GM18508 (cell line): ENCODE data around the gene HIGD2B.
A peak's percentile ranks its signal among the peaks of the same experiment; 100 is the strongest.
"Not testable (repeated sequence)": the region's sequence is repeated elsewhere in the genome, so short reads cannot be mapped to it uniquely, and the experiment has no call there.

Experiments
- ATAC-seq: cut with Tn5 transposase; IDR thresholded peaks from one replicate; pipeline ENCODE4 v1.9.1; 2021; ENCODE audit warnings: moderate number of reproducible peaks; ENCODE audit not compliant: insufficient read depth, unreplicated experiment

HIGD2B gene

GRCh38 chr15:72682772-72683171, 3.2 kb downstream of the HIGD2B start:
- no peak for ATAC-seq

- ATAC-seq: no peak
Measured at GRCh38 chr15:72680931-72681330, 5.1 kb downstream of the HIGD2B start.

DNA sequence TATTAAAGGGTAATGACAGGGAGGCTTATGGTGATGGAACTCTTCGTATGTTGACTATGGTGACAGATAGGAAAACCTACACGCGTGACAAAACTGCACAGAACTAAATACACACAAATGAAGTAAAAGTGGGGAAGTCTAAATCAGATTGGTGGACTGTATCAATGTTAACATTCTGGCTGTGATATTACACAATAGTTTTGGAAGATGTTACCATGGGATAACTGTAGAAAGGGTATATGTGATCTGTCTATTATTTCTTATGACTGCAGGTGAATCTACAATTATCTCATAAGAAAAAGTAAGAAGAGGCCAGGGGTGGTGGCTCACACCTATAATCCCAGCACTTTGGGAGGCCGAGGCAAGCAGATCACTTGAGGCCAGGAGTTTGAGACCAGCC, 9.1 kb downstream of the HIGD2B start:
- ATAC-seq: no peak

- no peak for ATAC-seq
Measured at GRCh38 chr15:72671525-72671924, 14.5 kb downstream of the HIGD2B start.

DNA sequence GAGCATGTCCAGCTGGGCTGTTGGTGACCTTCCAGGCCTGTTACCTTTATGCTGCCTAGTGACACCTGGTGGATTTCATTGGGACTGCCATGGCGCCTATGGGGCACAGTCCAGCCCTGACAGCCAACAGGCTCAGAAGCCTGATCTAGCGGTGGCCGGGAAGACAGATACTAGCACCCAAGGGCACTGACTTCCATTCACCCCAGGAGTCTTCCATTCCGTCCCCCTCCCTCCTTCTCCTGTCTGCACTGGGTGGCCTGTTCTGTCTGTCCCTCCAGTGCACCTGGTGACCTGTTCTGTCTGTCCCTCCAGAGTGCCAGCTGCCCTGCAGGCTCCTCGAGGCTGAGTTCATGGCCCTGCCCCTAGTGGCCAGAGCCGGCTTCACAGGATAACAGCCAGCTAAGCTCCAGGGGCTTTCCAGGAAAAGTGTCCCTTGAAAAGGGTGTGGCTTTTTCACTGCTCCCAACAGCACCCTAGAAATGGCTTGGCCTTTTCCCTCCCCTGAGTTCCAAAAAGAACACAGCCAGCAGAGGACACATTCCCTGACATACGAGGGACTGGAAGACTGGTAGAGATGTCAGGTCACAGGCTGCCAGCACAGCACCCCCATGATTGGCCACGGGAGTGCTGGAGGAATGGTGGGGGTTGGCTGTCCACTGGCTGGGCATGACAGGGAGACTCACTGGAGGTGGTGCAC, 15.2 kb downstream of the HIGD2B start:
- ATAC-seq: peak; percentile 45

GRCh38 chr15:72669803-72670202, 16.2 kb downstream of the HIGD2B start:
- not testable (repeated sequence) for ATAC-seq

DNA sequence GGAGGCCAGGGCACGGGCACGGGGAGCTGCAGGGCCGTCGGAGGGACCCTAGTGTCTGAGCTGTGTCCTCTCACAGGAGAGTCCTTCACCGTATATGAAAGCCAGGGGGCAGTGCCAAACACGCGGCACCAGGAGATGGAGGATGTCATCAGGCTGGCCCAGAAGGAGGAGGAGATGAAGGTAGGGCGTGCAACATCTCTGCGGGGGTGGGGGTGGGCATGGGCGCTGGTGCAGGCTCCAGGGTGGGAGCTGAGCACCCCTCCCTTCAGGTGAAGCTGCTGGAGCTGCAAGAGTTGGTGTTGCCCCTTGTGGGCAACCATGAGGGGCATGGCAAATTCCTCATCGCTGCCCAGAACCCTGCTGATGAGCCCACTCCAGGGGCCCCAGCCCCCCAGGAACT, 20.3 kb downstream of the HIGD2B start:
- not testable (repeated sequence) for ATAC-seq

- ATAC-seq: not testable (repeated sequence)
Measured at GRCh38 chr15:72663931-72664330, 22.1 kb downstream of the HIGD2B start.

GRCh38 chr15:72661081-72661480, 24.9 kb downstream of the HIGD2B start:
- not testable (repeated sequence) for ATAC-seq

DNA sequence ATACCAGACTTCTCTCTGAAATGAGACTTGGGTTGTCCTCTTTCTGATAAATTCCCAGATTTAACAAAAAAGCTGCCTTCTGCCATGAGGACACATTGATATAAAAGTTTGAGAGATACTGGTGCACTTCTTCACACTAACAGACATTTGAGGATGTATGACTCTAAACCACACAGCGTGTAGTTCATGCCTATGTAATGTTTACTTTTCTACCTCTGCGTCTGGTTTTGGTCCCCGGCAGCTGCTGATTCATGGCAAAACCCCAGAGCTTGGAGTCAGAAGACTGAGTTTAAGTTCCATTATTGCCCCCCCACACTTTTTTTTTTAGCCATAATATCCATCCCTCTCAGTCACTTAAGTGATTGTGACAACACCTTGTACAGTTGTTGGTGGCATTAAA, 30.0 kb downstream of the HIGD2B start:
- ATAC-seq: not testable (repeated sequence)

DNA sequence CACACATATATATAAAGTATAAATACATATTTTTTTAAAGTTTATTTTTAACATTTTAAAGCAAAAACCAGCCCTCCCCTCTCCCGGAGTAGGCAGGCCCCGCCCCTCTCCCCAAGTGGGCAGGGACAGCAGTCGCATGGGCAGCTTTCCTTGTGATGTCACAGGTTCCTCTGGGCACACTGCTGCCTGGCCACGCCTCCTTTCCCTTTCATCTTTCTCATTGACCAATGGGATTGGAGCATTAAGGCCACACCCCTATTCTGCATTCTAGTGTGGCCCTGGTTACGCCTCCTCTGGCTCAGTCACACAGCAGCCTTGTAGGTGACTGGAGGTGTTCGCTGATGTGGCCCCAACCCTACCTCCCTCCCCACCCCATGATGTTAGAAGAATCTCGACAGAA, 31.6 kb downstream of the HIGD2B start, which contains the start of gene GOLGA6B:
GOLGA6B (plus strand) TSS at position 301 of the 400 bp plus-strand sequence; CDS start at position 342, 41 bp downstream.
- ATAC-seq: not testable (repeated sequence)

DNA sequence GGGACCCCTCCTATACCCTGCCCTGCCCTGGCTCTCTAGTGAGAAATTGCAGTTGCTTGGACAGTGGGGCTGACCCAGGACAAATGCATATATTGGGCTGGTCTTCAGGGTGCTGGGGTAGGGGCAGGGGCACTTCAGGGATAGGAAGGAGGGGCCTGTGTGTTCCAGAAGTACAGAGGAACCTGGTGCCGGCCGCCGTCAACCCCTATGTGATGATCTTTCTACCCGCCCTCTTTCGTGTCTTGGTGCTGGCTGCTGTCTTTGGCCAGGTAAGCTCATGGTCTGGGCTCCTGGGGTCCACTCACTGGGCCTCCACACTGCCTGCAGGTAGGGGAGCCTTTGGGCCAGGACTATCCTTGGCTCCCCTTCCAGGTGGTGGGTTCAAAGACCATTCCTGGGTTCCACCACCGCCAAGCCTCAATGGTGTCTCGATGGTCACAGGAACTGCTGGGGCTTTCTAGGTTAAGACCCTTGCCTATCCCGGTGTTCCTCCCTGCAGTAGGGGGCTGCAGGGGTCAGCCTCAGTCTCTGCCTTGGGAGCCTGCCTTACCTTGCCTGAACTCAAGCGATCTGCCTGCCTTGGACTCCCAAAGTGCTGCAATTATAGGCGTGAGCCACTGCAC, 37.2 kb downstream of the HIGD2B start:
- not testable (repeated sequence) for ATAC-seq

DNA sequence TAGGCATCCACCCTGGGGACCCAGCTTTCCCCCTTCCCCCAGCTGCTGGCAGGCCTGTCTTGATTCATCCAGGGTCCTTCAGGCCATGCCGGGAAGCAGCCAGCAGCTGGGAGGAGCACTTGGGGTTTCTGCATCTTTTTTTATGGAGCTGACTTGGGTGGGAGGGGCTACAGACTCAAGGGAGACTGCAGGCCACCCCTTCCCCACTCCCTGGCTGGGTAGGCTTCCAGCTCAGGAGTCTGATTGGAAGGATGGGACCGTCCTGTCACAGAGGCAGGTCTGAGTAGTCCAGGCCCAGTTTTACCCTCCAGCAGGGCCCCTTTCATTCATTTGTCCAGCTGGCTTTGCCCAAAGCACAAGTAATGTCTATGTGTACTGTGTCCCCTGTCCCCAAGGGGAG, 43.7 kb downstream of the HIGD2B start:
- ATAC-seq: not testable (repeated sequence)

DNA sequence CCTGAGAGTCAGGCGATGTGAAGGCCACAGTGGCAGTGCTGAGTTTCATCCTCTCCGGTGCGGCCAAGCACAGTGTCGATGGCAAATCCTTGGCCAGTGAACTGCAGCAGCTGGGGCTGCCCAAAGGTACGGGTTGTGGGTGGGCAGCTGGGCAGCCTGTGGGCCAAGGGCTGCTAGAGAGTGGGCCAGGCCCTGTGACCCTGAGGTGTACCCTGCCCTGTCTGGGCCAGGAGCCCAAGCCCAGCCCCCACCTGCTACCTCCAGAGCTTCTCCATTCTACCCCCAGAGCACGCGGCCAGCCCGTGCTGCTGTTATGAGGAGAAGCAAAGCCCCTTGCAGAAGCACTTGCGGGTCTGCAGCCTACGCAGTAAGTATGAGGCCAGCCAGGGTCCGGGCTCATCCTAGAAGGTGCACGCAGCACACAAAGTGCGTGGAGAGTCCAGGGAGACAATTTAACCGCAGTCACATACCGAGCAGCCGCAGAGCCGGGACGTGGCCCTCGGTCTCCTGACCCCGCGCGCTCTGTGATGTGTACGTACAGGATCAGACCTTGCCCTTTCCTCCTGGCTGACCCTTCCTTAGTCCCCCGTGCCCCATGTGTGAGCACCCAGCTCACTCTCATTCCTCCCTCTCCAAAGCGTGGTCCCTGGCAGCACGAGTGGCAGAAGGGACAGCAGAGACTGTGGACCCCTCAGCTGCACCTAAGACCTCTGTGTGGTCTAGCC, 46.1 kb downstream of the HIGD2B start:
- ATAC-seq: not testable (repeated sequence)

- ATAC-seq: not testable (repeated sequence)
Measured at GRCh38 chr15:72636519-72637282, 49.3 kb downstream of the HIGD2B start.

GRCh38 chr15:72629068-72629570, 56.9 kb downstream of the HIGD2B start:
- not testable (repeated sequence) for ATAC-seq

- not testable (repeated sequence) for ATAC-seq
Measured at GRCh38 chr15:72628249-72629067, 57.5 kb downstream of the HIGD2B start.

DNA sequence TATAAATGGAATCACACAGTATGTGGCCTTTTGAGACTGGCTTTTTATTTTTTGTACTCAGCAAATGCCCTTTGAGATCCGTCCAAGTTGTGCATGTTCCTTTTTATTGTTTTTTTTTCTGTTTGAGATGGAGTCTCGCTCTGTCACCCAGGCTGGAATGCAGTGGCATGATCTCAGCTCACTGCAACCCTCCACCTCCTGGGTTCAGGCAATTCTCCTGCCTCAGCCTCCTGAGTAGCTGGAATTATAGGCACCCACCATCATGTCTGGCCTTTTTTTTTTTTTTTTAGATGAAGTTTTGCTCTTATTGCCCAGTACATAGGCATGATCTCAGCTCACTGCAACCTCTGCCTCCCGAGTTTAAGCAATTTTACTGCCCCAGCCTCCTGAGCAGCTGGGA, 59.8 kb downstream of the HIGD2B start:
- ATAC-seq: not testable (repeated sequence)
